Measurements from ENCODE around the gene DCC. TPM values are rescaled to one million over a fixed set of nuclear protein-coding genes. Genes with fewer than 3 reads are reported as not detected.

Gene DCC
- polyA plus RNA-seq, 1 of the 3 experiments (the other 2 are of a cell fraction) = 0.20 TPM

DNA sequence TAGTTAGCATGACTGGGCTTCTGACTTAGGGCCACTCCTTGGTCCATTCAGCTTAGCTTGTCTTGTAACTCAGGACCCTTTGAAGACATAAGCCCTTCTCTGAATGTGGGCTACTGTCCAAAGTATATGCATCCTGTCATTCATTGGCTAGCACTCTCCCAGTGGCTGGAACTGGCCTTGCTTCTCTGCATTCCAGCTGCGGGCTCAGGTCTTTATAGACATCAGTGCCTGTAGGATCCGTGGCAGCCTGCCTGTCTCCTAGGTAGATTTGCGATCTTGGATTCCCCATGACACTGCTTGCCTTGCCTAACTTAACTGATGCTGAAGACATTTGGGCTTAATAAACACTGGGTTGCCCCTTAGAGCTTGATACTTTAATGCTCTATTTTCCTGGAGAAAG, 170.1 kb downstream of the DCC start (continued):
- TF ChIP-seq, protein P1, sequence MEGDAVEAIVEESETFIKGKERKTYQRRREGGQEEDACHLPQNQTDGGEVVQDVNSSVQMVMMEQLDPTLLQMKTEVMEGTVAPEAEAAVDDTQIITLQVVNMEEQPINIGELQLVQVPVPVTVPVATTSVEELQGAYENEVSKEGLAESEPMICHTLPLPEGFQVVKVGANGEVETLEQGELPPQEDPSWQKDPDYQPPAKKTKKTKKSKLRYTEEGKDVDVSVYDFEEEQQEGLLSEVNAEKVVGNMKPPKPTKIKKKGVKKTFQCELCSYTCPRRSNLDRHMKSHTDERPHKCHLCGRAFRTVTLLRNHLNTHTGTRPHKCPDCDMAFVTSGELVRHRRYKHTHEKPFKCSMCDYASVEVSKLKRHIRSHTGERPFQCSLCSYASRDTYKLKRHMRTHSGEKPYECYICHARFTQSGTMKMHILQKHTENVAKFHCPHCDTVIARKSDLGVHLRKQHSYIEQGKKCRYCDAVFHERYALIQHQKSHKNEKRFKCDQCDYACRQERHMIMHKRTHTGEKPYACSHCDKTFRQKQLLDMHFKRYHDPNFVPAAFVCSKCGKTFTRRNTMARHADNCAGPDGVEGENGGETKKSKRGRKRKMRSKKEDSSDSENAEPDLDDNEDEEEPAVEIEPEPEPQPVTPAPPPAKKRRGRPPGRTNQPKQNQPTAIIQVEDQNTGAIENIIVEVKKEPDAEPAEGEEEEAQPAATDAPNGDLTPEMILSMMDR (IDR thresholded peaks at IDR 0.05) = no peak
- TF ChIP-seq EZH2phosphoT487 (IDR thresholded peaks at IDR 0.05; ENCODE audit: borderline replicate concordance, low read depth) = no peak

DNA sequence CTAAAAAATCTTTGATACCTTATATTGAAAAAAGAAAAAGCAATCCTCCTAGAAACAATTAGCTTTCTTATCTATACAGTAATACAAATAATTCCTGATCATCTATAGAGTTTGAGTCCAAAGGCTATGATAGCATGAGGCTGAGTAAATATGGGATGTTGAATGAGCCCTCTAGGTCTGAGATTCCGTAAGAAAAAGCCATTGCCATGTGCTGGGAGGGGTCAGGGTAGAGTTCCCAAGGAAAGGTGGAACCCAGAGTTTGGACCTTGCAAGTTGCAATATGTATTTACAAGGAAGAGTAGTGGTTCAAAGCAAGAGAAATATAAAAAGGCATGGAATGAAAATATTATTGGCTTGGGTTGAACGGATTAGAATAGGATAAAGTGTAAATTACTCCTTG, 178.1 kb downstream of the DCC start:
- Histone ChIP-seq H3F3A (replicated peaks; ENCODE audit: insufficient read depth) (no peaks in the 10 kb centered on the region), H3K4me3 (ENCODE audit: low read depth in 2 of 2, low read length in 1 of 2) (no peak overlapping the region), H3K9me2 (no peaks in the 10 kb centered on the region), H3K4me1 (ENCODE audit: control insufficient read depth in 1 of 2, insufficient read depth in 2 of 2, low read depth in 1 of 2, low read length in 1 of 2) (no peaks in the 10 kb centered on the region; a peak in 1 of 4 replicates), H3K36me3 (replicated peaks in 1 of 2; ENCODE audit: control insufficient read depth in 1 of 2, insufficient read depth in 2 of 2, low read length in 1 of 2) (no peaks in the 10 kb centered on the region), H3K27me3 (ENCODE audit: insufficient read depth) (no peaks in the 10 kb centered on the region), H3K27ac (ENCODE audit: low read depth in 2 of 2, low read length in 1 of 2) (no peak overlapping the region), H3K9ac (no peak overlapping the region), H4K20me1 (ENCODE audit: insufficient read depth) (no peaks in the 10 kb centered on the region), H2AFZ (ENCODE audit: low read depth) (no peak overlapping the region), H3K9me3 (no peaks in the 10 kb centered on the region), H3K4me2 (no peak overlapping the region), H3K79me2 (ENCODE audit: insufficient read depth) (no peaks in the 10 kb centered on the region)
- ChIA-PET POLR2A (no interaction called here), CTCF (no interaction called here)
- DNase-seq = no peak
- no peak for TF ChIP-seq TAF1 (IDR thresholded peaks at IDR 0.05; ENCODE audit: borderline replicate concordance, low read depth, low read length)
- TF ChIP-seq, protein P1 (IDR thresholded peaks at IDR 0.05) = no peak
- TF ChIP-seq, protein P2, sequence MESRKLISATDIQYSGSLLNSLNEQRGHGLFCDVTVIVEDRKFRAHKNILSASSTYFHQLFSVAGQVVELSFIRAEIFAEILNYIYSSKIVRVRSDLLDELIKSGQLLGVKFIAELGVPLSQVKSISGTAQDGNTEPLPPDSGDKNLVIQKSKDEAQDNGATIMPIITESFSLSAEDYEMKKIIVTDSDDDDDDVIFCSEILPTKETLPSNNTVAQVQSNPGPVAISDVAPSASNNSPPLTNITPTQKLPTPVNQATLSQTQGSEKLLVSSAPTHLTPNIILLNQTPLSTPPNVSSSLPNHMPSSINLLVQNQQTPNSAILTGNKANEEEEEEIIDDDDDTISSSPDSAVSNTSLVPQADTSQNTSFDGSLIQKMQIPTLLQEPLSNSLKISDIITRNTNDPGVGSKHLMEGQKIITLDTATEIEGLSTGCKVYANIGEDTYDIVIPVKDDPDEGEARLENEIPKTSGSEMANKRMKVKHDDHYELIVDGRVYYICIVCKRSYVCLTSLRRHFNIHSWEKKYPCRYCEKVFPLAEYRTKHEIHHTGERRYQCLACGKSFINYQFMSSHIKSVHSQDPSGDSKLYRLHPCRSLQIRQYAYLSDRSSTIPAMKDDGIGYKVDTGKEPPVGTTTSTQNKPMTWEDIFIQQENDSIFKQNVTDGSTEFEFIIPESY (IDR thresholded peaks at IDR 0.05; ENCODE audit: borderline replicate concordance, low read depth) = no peak
- TF ChIP-seq, protein P3, sequence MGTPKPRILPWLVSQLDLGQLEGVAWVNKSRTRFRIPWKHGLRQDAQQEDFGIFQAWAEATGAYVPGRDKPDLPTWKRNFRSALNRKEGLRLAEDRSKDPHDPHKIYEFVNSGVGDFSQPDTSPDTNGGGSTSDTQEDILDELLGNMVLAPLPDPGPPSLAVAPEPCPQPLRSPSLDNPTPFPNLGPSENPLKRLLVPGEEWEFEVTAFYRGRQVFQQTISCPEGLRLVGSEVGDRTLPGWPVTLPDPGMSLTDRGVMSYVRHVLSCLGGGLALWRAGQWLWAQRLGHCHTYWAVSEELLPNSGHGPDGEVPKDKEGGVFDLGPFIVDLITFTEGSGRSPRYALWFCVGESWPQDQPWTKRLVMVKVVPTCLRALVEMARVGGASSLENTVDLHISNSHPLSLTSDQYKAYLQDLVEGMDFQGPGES (IDR thresholded peaks at IDR 0.05; ENCODE audit: low read depth, low read length) = no peak
- no peak for TF ChIP-seq POLR2AphosphoS5 (IDR thresholded peaks at IDR 0.05; ENCODE audit: low read depth, low read length)
- no peak for TF ChIP-seq SIN3A (IDR thresholded peaks at IDR 0.05; ENCODE audit: borderline replicate concordance, low read depth, low read length)
- TF ChIP-seq MXI1 (IDR thresholded peaks at IDR 0.05; ENCODE audit: low read depth, low read length) = no peak
- TF ChIP-seq FOSL2 (IDR thresholded peaks at IDR 0.05; ENCODE audit: borderline replicate concordance, low read depth) = no peak
- no peak for TF ChIP-seq JUND (IDR thresholded peaks at IDR 0.05)
- TF ChIP-seq SMC3 (IDR thresholded peaks at IDR 0.05; ENCODE audit: low read depth, low read length) = no peak
- TF ChIP-seq NRF1 (IDR thresholded peaks at IDR 0.05; ENCODE audit: low read depth, low read length) = no peak
- TF ChIP-seq, protein P4, sequence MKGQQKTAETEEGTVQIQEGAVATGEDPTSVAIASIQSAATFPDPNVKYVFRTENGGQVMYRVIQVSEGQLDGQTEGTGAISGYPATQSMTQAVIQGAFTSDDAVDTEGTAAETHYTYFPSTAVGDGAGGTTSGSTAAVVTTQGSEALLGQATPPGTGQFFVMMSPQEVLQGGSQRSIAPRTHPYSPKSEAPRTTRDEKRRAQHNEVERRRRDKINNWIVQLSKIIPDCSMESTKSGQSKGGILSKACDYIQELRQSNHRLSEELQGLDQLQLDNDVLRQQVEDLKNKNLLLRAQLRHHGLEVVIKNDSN (IDR thresholded peaks at IDR 0.05; ENCODE audit: borderline replicate concordance, low read depth) = no peak
- TF ChIP-seq RCOR1 (IDR thresholded peaks at IDR 0.05; ENCODE audit: low read length) = no peak
- TF ChIP-seq, protein P5, sequence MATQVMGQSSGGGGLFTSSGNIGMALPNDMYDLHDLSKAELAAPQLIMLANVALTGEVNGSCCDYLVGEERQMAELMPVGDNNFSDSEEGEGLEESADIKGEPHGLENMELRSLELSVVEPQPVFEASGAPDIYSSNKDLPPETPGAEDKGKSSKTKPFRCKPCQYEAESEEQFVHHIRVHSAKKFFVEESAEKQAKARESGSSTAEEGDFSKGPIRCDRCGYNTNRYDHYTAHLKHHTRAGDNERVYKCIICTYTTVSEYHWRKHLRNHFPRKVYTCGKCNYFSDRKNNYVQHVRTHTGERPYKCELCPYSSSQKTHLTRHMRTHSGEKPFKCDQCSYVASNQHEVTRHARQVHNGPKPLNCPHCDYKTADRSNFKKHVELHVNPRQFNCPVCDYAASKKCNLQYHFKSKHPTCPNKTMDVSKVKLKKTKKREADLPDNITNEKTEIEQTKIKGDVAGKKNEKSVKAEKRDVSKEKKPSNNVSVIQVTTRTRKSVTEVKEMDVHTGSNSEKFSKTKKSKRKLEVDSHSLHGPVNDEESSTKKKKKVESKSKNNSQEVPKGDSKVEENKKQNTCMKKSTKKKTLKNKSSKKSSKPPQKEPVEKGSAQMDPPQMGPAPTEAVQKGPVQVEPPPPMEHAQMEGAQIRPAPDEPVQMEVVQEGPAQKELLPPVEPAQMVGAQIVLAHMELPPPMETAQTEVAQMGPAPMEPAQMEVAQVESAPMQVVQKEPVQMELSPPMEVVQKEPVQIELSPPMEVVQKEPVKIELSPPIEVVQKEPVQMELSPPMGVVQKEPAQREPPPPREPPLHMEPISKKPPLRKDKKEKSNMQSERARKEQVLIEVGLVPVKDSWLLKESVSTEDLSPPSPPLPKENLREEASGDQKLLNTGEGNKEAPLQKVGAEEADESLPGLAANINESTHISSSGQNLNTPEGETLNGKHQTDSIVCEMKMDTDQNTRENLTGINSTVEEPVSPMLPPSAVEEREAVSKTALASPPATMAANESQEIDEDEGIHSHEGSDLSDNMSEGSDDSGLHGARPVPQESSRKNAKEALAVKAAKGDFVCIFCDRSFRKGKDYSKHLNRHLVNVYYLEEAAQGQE (IDR thresholded peaks at IDR 0.05; ENCODE audit: low read depth, low read length) = no peak
- TF ChIP-seq YY1 (IDR thresholded peaks at IDR 0.05; ENCODE audit: low read depth) = no peak
- TF ChIP-seq, protein P6, sequence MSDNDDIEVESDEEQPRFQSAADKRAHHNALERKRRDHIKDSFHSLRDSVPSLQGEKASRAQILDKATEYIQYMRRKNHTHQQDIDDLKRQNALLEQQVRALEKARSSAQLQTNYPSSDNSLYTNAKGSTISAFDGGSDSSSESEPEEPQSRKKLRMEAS (IDR thresholded peaks at IDR 0.05; ENCODE audit: low read depth) = no peak
- TF ChIP-seq EP300 (IDR thresholded peaks at IDR 0.05; ENCODE audit: borderline replicate concordance in 1 of 2, low read depth in 1 of 2, low read length in 1 of 2) = no peak
- 40% methylated on average over 2 of the region's 2 CpGs for WGBS (ENCODE audit: low lambda C conversion rate)
